Hematopoietic multipotent progenitor cell treated with erythropoietin and hydrocortisone succinate and interleukin-3 and kit ligand, for 17 days (in vitro differentiated cells): ENCODE results near the gene LYPD6B.

Experiments used
- DNase-seq: peaks from one replicate; pipeline ENCODE4 v3.0.0-alpha.2; 2015; ENCODE audit warnings: low spot score

The LYPD6B gene

DNA sequence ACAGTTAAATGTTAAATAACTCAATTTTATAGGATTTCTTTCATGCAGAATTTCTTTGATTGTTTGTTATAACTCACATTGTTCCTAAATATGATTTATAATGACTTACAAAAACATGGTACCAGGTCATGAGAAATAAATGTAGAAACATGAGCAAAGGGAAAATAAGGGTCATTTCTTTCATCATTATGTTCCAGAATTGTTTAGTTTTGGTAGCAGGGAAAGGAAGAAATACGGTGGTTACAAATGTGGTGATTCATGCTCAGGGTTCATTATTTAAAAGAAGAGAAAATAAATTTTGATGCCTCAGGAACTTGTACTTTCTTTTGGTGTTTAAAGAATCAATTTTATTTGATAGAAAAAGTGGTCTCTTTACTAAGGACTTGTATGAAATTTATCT is 4.4 kb downstream of the LYPD6B start:
- no peak for DNase-seq

DNA sequence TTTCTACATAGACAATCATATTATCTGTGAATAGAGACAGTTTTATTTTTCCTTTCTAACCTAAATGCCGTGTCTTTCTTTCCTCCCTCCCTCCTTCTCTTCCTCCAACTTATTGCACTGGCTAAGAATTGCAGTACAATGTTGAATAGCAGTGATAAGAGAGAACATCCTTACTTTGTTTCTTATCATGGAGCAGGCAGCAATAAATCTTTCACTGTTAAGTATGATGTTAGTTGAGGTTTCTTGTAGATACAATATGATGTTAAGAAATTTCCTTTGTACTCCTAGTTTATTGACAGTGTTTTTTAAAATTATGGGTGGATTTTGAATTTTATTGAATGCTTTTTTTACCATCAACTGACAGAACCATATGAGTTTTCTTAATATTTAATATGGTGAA is 6.0 kb downstream of the LYPD6B start:
- no peak for DNase-seq

DNA sequence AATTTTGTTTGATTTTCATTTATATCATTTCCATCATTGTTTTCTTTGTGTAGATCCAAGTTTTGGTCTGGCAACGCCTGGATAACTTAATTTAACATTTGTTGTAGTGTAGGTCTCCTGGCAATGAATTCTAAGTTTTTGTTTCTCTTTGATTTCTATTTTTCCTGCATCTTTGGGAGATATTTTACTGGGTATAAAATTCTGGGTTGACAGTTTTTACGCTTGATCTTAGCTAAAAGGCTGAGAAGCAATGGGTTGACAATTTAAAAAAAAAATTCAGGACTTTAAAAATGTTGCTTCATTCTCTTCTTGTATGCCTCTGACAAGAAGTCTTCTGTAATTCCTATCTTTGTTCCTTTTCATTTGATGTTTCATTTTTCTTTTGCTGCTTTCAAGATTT is 8.6 kb downstream of the LYPD6B start:
- DNase-seq: no peak

DNA sequence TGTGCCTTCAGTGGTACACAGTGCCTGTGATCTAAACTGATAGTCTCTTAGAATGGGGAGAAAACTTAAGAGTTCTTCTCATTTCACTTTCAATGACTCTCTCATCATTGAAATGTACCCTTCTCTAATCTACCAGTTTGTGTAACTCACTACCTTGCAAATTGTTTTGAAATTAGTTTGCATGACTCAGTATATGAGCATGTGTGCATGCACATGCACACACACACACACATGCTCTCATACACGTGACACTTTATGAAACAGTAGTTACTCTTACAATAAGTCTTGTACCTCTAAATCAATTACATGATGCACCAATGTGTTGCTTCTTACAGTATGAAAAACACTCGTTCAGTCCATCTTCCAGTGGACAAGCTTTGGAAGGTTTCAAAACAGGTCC is 10.6 kb downstream of the LYPD6B start:
- DNase-seq: no peak

DNA sequence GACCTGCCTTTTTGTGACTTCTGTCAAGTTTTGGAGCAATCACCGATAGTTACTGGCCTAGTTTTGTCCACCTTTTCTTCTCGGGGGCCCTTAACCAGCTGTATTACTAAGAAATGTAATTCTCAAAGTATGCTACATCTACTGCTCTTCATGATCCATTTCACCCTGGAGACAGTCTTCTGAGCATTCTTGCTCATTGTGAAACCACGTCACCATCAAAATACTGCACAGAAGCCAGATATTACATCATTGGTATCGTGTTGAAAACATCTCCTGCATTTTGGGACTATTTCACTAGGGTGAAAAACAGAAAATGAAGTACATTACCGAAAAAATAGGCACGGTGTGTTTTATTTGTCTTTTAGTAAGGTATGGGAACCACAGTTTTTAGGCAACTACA is 11.7 kb downstream of the LYPD6B start:
- no peak for DNase-seq

DNA sequence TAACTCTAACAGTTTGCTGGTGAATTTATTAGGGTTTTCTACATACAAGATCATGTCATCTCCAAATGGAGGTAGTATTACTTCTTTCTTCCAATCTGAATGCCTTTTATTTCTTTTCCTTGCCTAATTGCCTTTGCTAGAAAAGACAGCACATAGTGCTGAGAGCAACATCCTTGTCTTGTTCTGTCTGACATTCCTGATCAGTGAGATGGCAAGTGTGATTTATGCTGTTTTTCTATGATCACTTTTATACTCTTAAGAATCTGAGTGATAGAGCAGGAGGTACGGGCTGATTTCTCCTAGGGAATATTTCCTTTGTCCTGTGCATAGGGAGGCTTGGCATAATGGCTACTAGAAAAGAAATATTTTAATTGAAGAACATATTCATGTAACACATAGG is 17.3 kb downstream of the LYPD6B start:
- no peak for DNase-seq

DNA sequence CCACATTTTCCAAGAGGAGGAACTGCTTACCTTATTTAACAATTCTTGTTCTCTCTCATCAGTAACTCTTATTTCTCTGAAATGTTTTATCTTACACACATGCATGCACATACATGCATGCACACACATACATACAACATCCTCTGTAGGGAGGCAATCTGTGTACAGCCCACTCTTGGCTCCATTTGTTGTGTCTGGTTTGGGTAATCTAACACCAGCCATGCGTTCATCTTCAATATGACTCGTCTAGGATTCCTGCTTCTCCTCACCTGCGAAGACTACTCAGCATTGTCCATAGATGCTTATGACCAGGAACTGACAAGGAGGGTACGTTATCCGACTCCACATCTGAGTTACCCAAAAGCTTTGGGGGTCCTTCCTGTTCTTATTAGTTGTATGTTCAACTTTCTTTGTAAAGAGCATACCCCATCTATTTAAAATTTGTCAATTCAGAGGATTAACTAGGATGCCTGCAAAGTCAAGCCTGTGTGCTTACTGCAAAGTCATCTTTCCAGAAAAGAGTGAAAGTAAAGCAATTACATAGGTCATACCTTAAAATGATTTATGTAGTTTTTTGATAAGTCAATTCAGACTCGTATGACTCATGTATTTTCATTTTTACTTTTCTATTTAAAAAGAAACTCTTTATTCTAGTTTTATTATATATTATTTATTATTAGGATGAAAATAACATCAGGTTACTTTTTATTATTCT is 18.2 kb downstream of the LYPD6B start:
- DNase-seq: no peak

DNA sequence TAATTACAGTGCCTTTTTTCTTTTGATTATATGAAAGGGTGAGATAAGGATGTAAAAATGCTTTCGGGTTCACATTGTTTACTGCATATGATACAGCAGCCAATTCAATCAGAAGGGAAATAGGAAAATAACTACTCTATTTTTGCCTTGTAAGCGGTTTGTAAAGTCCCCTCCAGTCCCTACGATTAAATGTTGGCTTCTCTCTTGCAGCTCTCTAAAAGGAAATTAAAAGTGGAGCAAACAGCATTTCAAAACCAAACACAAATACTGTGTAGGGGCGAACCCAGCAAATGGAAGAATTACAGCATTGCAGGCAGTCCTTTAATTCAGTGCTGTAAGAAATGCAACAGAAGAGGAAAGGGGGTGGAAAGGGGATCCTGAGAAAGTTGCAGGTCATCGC is 18.9 kb downstream of the LYPD6B start:
- no peak for DNase-seq

DNA sequence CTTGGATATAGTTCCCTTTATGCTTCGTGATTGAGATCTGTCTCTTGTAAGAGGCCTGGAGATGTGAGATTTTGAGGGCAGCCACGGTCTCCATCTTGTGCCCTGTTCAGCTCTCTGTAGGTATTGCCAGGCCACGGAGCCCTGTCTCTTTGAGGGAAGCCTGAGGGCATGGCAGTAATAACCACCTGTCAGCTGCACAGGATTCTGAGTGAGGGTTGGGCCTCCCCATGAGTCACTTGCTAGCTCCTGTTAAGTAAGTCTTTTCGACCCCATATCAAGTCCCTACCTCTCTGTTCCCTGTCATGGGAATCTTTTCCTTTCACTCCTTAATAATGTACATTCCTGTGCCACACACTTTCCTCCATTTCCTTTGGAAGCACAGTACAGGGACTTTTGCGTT is 20.4 kb downstream of the LYPD6B start:
- DNase-seq: no peak

DNA sequence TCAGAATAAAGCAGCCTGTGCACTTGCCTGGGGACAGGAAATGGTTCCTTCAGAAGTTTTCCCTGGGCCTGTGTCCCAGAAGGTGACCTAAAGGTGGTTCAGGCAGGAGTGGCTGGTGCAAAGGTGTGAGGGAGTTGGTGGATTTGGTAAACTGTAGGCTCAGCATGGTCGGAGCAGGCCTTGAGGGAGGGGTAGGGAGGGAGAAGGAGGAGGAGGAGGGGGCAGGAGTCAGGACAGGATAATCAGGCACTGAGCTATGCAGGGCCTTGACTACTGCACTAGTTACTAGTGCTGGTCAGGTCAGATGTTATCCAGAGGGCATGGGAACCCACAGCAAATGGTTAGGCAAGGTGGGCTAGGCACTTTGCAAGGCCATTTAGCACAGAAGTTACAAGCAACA is 21.3 kb downstream of the LYPD6B start:
- no peak for DNase-seq

DNA sequence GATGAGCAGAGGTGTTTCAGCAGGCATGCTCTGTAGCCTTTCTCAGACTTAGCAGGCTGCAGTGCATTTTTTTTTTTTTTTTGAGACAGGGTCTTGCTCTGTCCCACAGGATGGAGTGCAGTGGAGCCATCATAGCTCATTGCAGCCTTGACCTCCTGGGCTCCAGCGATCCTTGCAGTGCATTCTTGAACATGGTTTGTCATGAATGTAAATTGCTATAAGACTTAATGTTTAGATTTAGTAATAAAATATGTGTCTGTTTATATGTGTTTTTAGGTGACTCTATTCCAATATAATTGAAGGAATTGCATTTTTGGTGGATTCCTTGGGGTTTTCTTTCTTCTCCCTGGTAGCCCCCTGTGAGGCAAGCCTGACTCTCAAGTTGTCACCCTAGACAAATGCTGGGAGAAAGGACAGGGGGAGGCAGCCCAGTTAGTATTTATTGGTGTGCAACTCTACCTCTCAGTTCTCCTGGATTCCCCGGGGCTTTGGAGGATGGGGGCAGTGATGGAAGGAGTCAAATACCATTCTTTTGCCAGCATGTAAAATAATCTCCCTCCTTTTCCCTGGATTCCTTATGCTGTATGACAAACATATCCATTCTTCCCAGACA is 22.7 kb downstream of the LYPD6B start:
- DNase-seq: no peak

DNA sequence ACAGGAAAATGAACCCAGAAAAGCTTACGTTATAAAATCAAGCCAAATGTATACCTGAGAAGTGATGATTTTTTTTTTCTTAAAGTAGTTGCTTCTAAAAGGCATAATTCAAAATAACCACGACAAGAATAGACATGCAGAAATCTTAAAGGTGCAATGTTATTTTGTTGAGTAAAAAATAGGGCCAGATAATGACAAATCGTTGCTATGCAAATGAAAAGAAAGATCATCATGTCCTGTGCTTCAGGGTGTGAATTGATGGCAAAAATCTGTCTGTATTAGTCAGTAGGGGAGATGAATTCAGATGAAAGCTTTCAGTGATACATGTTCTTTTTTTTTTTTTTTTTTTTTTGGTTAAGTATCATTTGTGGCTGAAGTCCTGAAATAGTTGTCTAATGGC is 24.0 kb downstream of the LYPD6B start:
- DNase-seq: no peak

DNA sequence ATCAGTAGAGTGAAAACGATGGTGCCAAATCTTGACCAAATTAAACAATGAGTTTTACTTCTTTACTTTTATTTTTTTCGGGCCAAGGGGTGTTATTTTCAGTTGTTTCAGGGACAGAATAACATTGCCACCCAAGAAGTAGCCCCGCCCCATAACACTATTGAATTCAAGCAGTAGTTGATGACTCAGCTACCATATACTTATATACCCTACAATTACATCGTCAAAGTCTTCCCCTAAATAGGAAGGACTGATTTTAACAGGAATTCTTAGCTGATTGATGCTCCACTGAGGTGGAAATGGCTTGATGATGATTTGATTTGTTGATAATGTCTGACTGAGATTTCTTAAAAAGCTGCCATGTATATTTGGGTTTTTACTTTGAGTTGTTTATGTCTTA is 24.7 kb downstream of the LYPD6B start:
- DNase-seq: no peak

DNA sequence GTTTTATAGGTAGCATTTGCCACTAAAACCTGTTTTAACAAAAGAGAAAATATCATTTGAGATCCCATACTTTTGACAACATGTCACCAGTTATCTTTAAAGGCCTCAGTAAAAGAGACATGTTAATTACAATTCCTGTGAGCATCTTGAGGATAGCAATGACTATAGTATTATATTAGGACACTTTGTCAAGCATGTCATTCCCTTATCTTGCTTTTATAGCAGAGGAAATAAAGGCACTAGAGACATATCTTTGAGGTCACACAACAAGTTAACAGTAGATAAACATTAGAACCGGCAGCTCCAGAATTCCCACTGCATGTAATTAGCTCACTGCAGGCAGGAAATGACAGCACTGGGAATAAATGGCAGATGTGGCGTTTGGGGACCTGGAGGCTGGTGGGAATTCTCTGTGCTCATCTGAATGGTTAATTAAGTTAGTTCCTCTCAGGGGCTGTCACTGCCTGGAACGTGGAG is 25.9 kb downstream of the LYPD6B start:
- DNase-seq: no peak

DNA sequence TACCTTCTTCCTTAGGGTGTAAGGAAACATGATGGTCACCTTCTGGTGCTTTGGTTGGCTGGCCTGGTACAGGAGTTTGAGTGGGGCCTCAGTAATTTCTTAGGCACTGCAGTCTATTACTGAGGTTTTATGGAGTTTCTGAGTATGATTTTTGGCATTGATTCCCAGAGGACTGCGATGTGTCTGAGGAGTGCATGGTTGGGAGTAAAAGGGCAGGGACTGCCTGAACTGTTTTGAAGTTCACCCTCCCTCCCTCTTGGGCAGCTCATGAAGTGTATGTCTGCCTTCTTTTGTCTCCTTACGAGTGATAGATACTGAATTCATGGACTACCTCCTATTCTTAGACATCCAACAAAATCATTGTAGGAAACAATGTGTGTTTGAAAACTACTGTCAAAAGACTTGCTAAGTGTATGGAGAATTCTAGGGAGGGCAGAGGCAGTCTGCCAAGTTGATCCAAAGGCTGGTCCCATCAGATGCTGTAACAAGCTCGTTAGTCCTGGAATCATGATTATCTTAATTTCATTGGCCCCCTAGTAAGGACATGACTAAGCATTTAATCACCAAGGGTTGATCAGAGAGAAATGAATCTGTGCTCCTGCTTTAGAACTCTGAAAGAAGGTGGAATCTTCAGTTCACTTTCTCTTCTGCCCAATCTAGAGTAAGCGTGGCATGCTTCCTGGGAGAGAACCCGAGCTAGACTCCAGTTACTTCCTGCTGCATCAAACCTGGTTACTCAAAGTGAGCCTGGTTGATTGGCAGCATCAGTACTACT is 26.5 kb downstream of the LYPD6B start:
- no peak for DNase-seq

DNA sequence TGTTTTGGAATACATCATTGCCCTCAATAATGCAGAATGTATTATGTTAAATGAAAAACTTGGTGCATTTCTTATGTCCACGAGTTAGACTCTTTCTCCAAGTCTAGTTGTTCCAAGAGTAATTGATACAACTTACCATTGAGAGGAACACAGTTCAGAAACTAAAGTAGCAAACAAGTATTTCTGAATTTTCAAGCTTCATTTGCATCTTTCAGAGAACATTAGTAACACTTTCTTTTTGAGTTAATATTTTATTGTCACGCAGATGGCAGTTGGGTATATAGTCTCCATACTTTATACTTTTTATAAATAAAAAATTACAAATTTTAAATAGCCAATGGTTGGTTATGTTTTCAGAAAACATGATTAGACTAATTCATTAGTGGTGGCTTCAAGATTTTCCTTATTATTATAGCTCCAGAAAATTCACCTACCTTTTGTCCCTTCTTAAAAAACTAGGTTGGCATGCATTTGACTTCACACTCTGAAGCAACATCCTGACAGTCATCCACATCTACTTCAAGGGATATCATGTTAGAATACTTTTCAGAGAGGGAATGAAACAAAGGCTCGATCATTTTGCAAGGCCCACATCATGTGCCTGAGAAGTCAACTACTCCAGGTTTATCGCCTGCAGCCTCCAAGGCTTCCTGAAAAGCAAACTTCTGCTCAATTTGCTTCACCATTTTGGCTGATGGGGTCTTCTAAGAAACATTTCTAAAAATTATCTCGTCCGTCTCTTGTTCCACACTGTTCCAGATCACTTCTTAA is 29.9 kb downstream of the LYPD6B start:
- DNase-seq: no peak

DNA sequence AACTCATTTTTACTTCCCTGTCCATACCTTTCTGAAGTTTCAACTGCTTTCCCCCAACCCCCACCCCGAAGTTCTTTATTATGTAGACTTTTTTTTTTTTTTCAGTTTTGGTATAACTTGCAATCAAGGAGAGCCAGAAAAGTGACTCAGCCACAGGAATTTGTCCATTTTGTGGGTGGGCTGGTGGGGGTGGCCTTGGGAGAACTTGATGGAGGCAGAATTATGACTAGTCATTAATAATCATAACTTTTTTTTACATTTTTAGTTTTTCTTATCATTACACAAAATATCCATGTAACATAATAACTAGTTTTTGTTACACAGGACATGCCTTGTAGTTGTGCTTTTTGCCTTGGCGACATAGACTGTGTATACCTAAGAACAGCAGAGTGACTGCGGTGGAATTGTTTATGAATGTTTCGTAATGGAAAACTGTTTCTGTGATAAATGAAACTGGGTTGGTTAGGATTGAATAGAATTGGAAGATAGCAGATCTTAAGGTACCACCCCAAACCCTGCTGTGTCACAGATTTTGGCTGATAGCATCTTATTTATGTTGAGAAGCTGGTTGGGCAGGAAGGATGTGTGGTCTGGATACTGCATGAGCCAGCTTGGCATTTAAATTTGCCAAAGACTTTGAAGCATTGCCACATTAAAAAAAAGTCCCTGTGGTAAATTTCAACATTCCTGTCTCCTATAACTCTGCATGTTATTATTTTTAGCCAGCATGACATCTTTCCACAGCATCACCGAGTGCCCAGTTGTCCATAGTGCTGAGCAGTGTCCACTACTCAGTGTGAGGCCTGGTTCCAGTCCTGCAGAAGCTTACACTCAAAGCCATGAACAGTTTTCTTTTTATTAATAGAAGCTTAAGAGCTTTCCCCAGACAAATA is 30.7 kb downstream of the LYPD6B start:
- no peak for DNase-seq

DNA sequence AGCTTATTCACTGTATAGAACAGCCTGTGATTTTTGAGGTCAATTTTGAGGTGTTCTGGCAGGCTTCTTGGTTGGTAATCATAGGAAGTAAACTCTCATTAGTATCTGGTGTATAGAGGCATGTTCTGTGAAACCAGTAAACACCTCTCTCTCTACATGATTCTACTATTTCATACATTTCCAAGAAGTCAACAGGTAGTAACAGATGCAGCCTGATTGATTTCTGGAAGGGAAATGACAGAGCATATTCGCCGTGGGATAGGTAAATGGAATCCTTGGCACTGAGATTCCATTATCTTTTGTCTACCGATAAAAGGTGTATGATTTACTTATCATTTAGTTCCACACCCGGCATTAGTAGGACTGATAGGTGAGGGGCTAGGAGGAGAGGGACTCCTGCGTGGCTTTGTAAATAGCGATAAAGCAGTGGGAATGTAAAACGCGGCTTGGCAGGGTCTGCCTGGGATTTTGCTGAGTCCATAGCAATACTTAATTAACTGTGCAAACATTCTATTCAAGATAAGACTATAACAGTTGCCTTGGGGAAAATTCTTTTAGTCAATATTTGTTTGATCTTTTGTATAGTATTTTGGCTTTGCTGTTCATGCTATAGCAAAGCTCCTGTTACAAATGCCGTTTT is 32.3 kb downstream of the LYPD6B start:
- no peak for DNase-seq

DNA sequence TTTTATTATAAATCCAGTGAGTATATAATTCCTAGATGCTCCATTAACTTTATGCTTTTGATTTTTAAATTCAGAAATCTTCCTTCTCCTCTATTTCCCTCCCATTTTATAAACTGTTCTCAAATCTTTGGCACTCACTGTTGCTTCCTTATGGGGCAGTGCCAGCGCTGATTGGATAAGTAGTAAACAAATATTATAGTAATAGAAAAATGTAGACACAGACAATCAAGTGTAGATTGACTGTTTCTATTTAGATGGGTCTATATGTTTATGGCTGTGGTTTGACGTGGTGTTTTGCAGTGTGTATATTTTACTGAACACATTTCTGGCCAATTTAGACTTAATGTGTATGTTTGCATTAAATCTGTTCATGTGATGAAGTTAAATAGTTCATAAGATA is 36.6 kb downstream of the LYPD6B start:
- DNase-seq: no peak

DNA sequence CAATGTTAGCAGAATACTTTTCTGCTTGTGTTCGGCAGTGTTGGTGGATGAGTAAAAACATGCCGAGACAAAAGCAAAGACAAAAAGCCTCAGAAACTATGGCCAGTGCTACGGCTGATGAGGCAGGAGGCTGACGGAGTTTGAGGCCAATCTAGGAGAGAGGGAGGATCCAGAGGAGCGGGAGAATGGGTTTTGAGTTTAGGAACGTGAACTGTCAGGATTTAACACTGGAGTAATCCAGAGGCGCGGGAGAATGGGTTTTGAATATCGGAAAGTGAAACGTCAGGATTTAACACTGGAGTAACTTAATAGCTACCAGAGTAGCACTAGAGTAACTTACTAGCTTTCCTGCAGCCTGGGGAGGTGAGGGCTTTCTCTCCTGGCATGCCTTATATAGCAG is 37.4 kb downstream of the LYPD6B start:
- DNase-seq: no peak

DNA sequence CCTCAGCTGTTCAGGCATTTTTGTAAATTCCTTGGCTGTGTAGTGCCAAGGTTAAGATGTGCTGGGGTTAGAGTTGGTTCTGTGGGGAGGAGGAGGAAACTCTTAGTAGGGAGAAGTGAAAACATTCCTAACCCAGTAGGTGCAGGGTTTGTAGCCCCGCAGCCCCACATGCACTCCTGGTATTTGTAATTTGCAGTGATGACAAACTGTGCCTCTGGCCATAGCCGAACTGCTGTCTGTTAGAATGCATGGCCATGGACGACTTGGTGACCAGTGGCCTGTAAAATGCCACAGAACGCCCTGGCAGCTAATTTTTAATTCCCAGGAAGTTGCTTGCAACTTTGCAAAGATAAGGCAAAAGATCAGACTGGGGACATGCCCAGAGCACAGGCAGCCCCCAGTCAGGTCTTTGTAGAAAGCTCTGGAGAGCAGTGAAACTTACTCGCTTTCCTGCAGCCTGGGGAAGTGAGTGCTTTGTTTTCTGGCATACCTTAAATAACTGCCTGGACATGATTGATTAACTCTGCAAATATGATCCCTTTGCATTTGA is 38.4 kb downstream of the LYPD6B start:
- no peak for DNase-seq
